Inferior parietal cortex (tissue), 1 donor: Measurements from ENCODE around the gene BPGM.
"Not testable (repeated sequence)": the region's sequence is repeated elsewhere in the genome, so short reads cannot be mapped to it uniquely, and the experiment has no call there.

ENCODE experiments used
- DNase-seq: peaks from one replicate; pipeline ENCODE4 v3.0.0-alpha.2; 2016; ENCODE audit errors: extremely low spot score

Gene BPGM

GRCh38 chr7:134665045-134665444 is 18.4 kb downstream of the BPGM start:
- DNase-seq, result not testable (repeated sequence)

- DNase-seq, result no peak
Measured at GRCh38 chr7:134667899-134668298, 21.2 kb downstream of the BPGM start.

- no peak for DNase-seq
Measured at GRCh38 chr7:134669388-134669787, 22.7 kb downstream of the BPGM start.

GRCh38 chr7:134669845-134670373 is 23.3 kb downstream of the BPGM start:
- no peak for DNase-seq

GRCh38 chr7:134671609-134672008 is 25.0 kb downstream of the BPGM start:
- no peak for DNase-seq

- DNase-seq, result no peak
Measured at GRCh38 chr7:134674424-134674823, 27.8 kb downstream of the BPGM start.

GRCh38 chr7:134676743-134677142 is 30.1 kb downstream of the BPGM start:
- DNase-seq, result no peak

- DNase-seq, result no peak
Measured at GRCh38 chr7:134678115-134678514, 31.5 kb downstream of the BPGM start.

GRCh38 chr7:134679006-134679405 is 32.4 kb downstream of the BPGM start:
- no peak for DNase-seq

- no peak for DNase-seq
Measured at GRCh38 chr7:134684165-134684564, 37.5 kb downstream of the BPGM start.

GRCh38 chr7:134685250-134685649 is 38.6 kb downstream of the BPGM start:
- no peak for DNase-seq

GRCh38 chr7:134686786-134687185 is 40.1 kb downstream of the BPGM start:
- peak; percentile 47 for DNase-seq

- DNase-seq, result not testable (repeated sequence)
Measured at GRCh38 chr7:134689550-134689949, 42.9 kb downstream of the BPGM start.

GRCh38 chr7:134690016-134690415 is 43.4 kb downstream of the BPGM start:
- DNase-seq, result peak; percentile 78

GRCh38 chr7:134690614-134691504 is 44.2 kb downstream of the BPGM start:
- peak; percentile 73 for DNase-seq

GRCh38 chr7:134691546-134692343 is 45.1 kb downstream of the BPGM start:
- DNase-seq, result no peak

- DNase-seq, result no peak
Measured at GRCh38 chr7:134692344-134692705, 45.7 kb downstream of the BPGM start.

- DNase-seq, result no peak
Measured at GRCh38 chr7:134693256-134693655, 46.6 kb downstream of the BPGM start.

- no peak for DNase-seq
Measured at GRCh38 chr7:134694299-134694698, 47.6 kb downstream of the BPGM start.

GRCh38 chr7:134694767-134695166 is 48.1 kb downstream of the BPGM start:
- DNase-seq, result no peak

GRCh38 chr7:134695321-134695860 is 48.7 kb downstream of the BPGM start:
- no peak for DNase-seq

GRCh38 chr7:134696261-134696660 is 49.6 kb downstream of the BPGM start:
- no peak for DNase-seq
